Esophagus mucosa (tissue), 1 donor: Measurements from ENCODE around the gene RBP3. TPM values are rescaled to one million over a fixed set of nuclear protein-coding genes. Genes with fewer than 3 reads are reported as not detected.
"Not testable (repeated sequence)": the region's sequence is repeated elsewhere in the genome, so short reads cannot be mapped to it uniquely, and the experiment has no call there.

Experiments
- ATAC-seq: fragments of 200-7000 bp; cut with Tn5 transposase; one replicate; pipeline ENCODE4 v1.9.1; 2020
- total RNA-seq: library from RNA; stranded (reverse); gene quantifications from one replicate; pipeline ENCODE4 v1.2.4, GENCODE V29; 2023
- donor health status: DM: yes; HTN: yes; CAD: no.

The RBP3 gene
- total RNA-seq, 1 donor from 2014 or later = not detected

- ATAC-seq = no peak
Observed at GRCh38 chr10:47376522-47377220, 28.5 kb downstream of the RBP3 start.

- ATAC-seq = no peak
Observed at GRCh38 chr10:47378183-47378510, 30.0 kb downstream of the RBP3 start.

DNA sequence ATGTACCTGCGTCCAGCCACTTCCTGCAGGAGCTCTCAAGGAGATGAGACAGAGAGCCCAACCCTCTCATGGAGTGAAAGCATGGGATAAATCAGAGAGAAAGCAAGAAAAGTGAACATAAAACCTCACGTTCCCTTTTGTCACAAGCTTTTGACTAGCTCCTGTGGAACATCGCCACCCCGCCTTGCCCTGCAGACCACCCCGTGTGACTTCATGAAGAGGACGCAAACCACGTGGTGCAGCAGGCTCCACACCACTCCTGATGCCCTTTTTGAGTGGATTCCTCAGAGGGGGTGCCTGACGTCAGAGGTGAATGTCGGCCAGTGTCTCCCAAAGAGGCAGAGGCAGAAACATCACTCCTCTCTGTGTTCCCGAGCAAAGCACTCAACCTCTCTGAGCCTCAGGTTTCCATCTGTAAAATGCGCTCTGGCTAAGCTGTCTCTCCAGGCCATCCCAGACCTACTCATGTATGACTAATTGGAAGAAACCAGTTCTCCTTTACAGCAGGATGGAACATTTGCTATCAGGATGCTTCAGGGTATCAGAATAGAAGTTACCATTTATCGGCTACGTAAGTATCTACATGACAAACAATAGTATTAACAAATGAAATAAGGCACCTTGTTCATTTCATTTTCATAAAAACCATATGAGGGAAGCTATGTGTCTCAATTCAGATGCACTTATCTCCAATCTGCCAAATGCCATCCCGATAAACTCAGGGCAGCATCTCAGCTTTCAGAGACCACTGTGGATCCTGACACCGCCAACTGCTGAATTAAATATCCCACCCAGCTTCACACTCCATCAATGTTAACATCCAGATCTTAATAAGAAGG, 30.7 kb downstream of the RBP3 start:
- no peak for ATAC-seq

DNA sequence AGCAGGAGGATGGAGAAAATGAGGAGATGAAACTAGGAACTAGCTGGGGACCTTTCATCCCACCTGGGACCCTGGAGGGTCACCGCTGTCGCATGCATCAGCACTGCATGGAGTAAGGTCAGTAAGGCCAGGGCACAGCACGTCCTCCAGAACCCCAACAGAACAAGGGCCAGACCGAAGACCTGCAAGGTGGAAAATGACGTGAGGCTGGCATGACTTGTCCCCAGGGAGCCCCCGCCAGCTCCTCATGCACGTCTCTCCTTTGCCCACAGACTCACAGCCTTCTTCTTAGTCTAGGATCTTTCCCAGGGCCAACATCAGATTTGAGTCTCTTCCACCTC, 31.3 kb downstream of the RBP3 start:
- no peak for ATAC-seq

- ATAC-seq = no peak
Observed at GRCh38 chr10:47379901-47380300, 31.7 kb downstream of the RBP3 start.

- no peak for ATAC-seq
Observed at GRCh38 chr10:47380341-47381102, 32.4 kb downstream of the RBP3 start.

GRCh38 chr10:47381103-47381395, 32.9 kb downstream of the RBP3 start:
- ATAC-seq = no peak

DNA sequence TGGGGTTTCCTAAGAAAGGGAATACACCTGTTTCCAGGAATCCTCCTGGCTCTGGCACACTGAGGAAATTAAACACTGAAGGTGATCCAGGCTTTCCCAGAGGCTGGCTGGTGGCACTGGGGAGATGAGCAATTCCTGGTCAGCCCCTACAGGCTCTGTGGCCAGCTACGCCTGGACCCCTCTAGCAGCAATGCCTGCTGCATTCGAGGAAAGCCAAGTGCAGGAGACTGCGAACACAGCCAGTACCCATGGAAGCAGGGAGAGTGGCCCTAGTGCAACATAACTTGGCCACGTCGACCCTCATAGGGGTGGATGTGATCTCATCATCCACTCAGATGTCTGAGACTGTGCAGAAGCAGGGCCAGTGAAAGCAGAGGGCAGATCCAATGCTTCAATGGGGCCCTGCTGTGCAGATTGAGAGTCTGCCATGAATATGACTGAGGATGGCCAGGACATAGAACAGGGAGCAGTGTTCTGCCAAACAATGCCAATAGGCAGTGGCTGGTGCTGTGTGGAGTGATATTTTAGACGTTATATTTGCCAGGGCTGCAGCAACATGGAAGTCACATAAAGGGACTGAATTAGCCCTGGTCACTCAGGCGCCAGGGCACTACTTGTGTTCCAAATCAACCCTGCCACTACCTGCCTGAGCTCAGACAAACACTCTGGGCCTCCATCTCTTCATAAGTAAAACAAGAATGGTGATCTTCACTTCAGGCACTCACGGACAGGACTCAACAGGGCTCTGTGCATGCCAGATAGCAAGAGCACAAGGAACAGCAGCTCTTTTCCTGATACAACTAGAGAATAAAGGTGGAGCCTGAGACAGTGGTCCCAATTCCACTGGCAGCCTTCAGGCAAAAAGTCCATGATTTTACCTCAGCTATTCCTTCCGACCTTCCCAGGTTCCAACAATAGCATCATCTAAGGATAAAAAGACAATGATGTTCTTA, 33.5 kb downstream of the RBP3 start:
- no peak for ATAC-seq

DNA sequence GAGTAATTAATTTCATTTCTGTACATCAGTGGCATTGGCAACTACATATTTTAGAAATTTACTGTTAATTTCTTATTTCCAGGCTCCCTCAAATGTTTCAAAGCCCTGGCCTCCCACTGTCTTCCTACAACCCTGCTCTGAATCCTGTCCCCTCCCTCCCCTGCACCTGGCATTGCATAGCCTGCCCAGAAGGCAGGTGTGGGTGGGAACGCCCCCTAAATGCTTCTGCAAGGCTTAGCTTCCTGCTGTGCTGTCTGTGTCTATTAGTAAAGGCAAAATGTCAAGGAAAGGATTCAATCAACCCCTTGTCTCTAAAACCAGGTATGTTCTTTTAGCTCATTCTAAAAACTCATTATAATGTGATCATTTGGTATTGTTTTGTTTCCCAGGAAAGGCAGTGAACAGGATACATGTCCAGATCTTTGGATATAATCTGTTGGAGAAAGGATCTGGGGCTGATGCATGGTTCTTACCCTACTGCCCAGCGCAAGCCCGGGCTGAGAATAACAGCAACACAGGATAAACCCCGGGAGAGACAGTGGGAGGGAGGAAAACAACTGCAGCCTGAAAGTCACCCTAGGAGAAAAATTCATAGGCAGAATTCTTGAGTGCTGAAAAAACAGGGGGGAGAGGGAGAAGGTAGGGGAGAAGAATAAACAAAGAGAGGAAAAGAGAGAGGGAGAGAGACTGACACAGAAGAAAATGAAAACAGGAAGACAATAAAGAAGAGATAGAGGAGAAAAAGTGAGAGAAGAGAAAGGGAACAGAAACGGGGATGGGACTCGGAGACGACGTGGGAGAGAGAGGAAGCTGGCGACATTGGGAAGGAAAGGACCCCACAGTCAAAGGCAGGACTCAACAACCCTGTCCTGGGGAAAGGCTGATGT, 35.3 kb downstream of the RBP3 start:
- ATAC-seq = no peak

- peak; percentile 98 for ATAC-seq
Observed at GRCh38 chr10:47384148-47384921, 36.2 kb downstream of the RBP3 start, which contains the start of gene ZNF488. ZNF488 (minus strand) TSS chr10:47384293; CDS start chr10:47368829, 15,464 bp downstream.

DNA sequence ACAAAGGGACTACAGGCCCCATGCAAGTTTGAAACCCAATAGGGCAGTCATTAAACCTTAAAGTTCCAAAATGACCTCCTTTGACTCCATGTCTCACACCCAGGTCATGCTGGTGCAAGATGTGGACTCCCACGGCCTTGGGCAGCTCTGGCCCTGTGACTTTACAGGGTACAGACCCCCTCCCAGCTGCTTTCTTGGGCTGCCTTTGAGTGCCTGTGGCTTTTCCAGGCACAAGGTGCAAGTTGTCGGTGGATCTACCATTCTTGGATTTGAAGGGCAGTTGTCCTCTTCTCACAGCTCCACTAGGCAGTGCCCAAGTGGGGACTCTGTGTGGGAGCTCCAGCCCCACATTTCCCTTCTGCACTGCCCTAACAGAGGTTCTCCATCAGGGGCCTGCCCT, 37.9 kb downstream of the RBP3 start:
- not testable (repeated sequence) for ATAC-seq

- no peak for ATAC-seq
Observed at GRCh38 chr10:47388879-47389278, 40.7 kb downstream of the RBP3 start.

GRCh38 chr10:47389619-47390018, 41.5 kb downstream of the RBP3 start:
- ATAC-seq = no peak

- peak; percentile 99 for ATAC-seq
Observed at GRCh38 chr10:47396311-47396717, 48.2 kb downstream of the RBP3 start.

DNA sequence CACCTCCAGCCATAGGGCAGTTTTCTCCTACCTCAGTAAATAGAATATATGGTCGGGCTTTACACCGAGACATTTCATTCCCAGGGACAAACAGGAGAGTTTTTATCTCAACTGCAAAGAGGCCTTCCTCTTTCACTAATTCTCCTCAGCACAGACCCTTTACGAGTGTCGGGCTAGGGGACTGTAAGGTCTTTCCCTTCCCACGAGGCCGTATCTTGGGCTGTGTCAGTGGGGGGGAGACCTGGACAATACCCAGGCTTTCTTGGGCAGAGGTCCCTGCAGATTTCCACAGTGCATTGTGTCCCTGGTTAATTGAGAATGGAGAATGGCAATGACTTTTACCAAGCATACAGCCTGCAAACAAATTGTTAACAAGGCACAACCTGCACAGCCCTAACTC, 49.1 kb downstream of the RBP3 start:
- ATAC-seq = no peak

DNA sequence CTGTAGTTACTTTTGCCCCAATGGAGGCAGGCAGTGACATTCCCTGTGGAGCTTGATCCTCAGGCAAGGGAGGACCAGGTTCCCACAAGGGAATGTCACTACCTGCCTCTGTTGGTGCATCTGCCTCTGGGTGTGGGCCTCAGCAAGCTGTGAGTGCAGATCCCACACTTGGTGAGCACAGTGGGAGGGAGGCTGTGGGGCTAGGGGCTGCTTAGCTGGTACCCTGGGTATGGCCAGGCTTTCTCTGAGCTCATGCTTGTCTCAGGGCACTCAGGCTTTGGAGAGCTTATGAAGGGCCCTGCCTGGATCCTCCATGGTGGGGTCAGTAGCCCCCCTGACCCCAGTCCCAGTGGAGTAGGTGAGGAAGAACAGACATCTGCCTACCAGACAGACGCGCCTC, 52.1 kb downstream of the RBP3 start:
- ATAC-seq = no peak

DNA sequence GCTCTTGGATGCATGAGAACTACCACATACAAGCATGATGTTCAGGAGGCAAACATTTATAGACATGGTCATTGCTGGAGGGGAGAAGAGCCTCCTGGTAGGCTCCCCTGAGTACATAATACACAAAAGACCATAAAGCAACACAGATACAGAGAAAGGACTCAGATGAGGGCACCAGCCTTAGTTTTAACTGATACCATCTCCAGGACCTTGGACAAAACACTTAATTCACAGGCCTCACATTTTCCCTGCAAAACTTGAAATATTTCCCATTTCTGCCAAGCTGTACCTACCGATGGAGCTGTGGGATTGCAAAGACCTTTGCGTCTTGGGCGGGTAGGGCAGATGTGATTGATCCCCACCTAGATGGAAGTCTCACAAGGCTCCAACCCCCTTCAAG, 52.6 kb downstream of the RBP3 start:
- ATAC-seq = no peak

DNA sequence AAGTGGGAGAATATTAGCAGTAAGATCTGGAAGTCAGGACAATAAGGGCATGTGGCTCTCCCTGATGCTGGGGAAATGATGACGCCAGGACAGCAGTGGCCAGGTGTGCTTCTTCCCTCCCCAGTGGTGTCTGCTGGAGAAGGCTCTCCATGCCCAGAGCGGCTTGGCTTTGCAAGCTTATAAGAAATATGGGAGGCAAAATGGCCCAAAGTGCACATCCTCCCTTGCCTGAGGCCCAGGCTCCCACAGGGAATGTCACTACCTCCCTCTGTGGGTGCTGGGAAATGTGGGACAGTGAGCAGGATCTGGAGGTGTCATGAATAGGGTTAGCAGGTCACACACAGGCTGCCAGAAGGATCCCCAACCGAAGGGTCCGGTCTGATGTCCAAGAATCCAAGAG, 53.0 kb downstream of the RBP3 start:
- no peak for ATAC-seq

- no peak for ATAC-seq
Observed at GRCh38 chr10:47401874-47402640, 53.9 kb downstream of the RBP3 start.
